HG03520 (cell line): ENCODE results near the gene PWWP2B.

ENCODE experiments used
- ATAC-seq: cut with Tn5 transposase; IDR thresholded peaks from one replicate; pipeline ENCODE4 v1.9.1; 2021; ENCODE audit warnings: mild to moderate bottlenecking, moderate library complexity; ENCODE audit not compliant: unreplicated experiment

PWWP2B gene

GRCh38 chr10:132466520-132467463, 69.8 kb downstream of the PWWP2B start:
- no peak for ATAC-seq
